Stimulated activated CD8-positive, alpha-beta memory T cell treated with anti-CD3 and anti-CD28 coated beads, Interleukin-12 subunit alpha, Interleukin-12 subunit beta, amount 100 ng/mL, for 1 hour (primary cell): ENCODE data around the gene ANKRD33B.

Experiments
- DNase-seq: peaks from one replicate; pipeline ENCODE4 v3.0.0-alpha.2; 2020; ENCODE audit warnings: low read depth

The ANKRD33B gene

GRCh38 chr5:10579536-10580521 is 16.0 kb downstream of the ANKRD33B start:
- DNase-seq: no peak

GRCh38 chr5:10580531-10581423 is 16.9 kb downstream of the ANKRD33B start:
- no peak for DNase-seq

- DNase-seq: no peak
These were observed 17.5 kb downstream of the ANKRD33B start for GRCh38 chr5:10581424-10581748.

GRCh38 chr5:10581867-10582511 is 18.1 kb downstream of the ANKRD33B start:
- no peak for DNase-seq

- DNase-seq: no peak
These were observed 18.6 kb downstream of the ANKRD33B start for GRCh38 chr5:10582512-10582897.

- DNase-seq: no peak
These were observed 20.0 kb downstream of the ANKRD33B start for GRCh38 chr5:10583663-10584572.

GRCh38 chr5:10584714-10585517 is 21.0 kb downstream of the ANKRD33B start:
- no peak for DNase-seq

GRCh38 chr5:10585518-10585915 is 21.6 kb downstream of the ANKRD33B start:
- DNase-seq: no peak

GRCh38 chr5:10586008-10586407 is 22.1 kb downstream of the ANKRD33B start:
- no peak for DNase-seq

- DNase-seq: no peak
These were observed 22.7 kb downstream of the ANKRD33B start for GRCh38 chr5:10586555-10586954.

- DNase-seq: no peak
These were observed 24.4 kb downstream of the ANKRD33B start for GRCh38 chr5:10588109-10588775.

GRCh38 chr5:10588779-10589447 is 25.0 kb downstream of the ANKRD33B start:
- no peak for DNase-seq

- DNase-seq: no peak
These were observed 26.5 kb downstream of the ANKRD33B start for GRCh38 chr5:10590226-10590999.

- DNase-seq: no peak
These were observed 27.3 kb downstream of the ANKRD33B start for GRCh38 chr5:10591159-10591558.

GRCh38 chr5:10591966-10592365 is 28.1 kb downstream of the ANKRD33B start:
- DNase-seq: no peak

- DNase-seq: no peak
These were observed 28.7 kb downstream of the ANKRD33B start for GRCh38 chr5:10592601-10593000.

GRCh38 chr5:10593531-10594181 is 29.8 kb downstream of the ANKRD33B start:
- DNase-seq: no peak
